Keratinocyte (primary cell): ENCODE data around the gene GNB1. TPM values are rescaled to one million over a fixed set of nuclear protein-coding genes. Genes with fewer than 3 reads are reported as not detected.

Experiments used
- DNase-seq: peaks from one replicate; pipeline ENCODE4 v3.0.0-alpha.2; 2011; ENCODE audit warnings: low read depth, missing footprints, low spot score
- FAIRE-seq: peaks from 2 replicates; lab custom pipeline; 2011; peaks lifted over from hg19 to GRCh38; lab: Jason Lieb, UNC
- H2AFZ ChIP-seq: 2 replicates; pipeline ENCODE4 v1.6.0; 2012; ENCODE audit warnings: low read length, control low read depth, inconsistent platforms; ENCODE audit not compliant: control insufficient read depth
- H3K27ac ChIP-seq: 2 replicates; pipeline ENCODE4 v1.5.1; 2011; ENCODE audit warnings: low read length; ENCODE audit not compliant: control insufficient read depth, insufficient read depth
- H3K27me3 ChIP-seq: 3 replicates; pipeline ENCODE4 v1.6.0; 2011; ENCODE audit warnings: low read length; ENCODE audit not compliant: control insufficient read depth, insufficient read depth; ENCODE audit errors: extremely low read depth
- H3K36me3 ChIP-seq, 2 experiments: 2 replicates in 1 of 2; 3 replicates in 1 of 2; pipeline ENCODE4 v1.5.1; 2011; ENCODE audit warnings: low read length in 2 of 2, mild to moderate bottlenecking in 1 of 2; ENCODE audit not compliant: control insufficient read depth in 2 of 2, insufficient read depth in 2 of 2; ENCODE audit errors: extremely low read depth in 1 of 2
- H3K4me1 ChIP-seq: 3 replicates; pipeline ENCODE4 v1.5.1; 2011; ENCODE audit warnings: low read length; ENCODE audit not compliant: control insufficient read depth, insufficient read depth; ENCODE audit errors: extremely low read depth
- H3K4me2 ChIP-seq: 3 replicates; pipeline ENCODE4 v1.6.0; 2011; ENCODE audit warnings: low read depth, low read length; ENCODE audit not compliant: control insufficient read depth, insufficient read depth; ENCODE audit errors: extremely low read depth
- H3K4me3 ChIP-seq, 3 experiments: fragments of 200-600 bp in 1 of 3; sonication (generic) in 1 of 3; 2 replicates in 2 of 3; 3 replicates in 1 of 3; pipeline ENCODE4 v1.5.1; 2011 to 2016; ENCODE audit warnings: low read length in 3 of 3, mild to moderate bottlenecking in 3 of 3, control low read depth in 2 of 3, inconsistent platforms in 1 of 3, low read depth in 1 of 3, mixed read lengths in 1 of 3, mixed run types in 1 of 3, moderate library complexity in 1 of 3; ENCODE audit not compliant: control insufficient read depth in 2 of 3, insufficient read depth in 2 of 3; ENCODE audit errors: extremely low read depth in 1 of 3
- H3K79me2 ChIP-seq: 2 replicates; pipeline ENCODE4 v1.6.0; 2012; ENCODE audit warnings: low read length; ENCODE audit not compliant: control insufficient read depth, insufficient read depth
- H3K9ac ChIP-seq: 3 replicates; pipeline ENCODE4 v1.6.0; 2011; ENCODE audit warnings: low read length; ENCODE audit not compliant: control insufficient read depth, insufficient read depth; ENCODE audit errors: extremely low read depth
- H3K9me1 ChIP-seq: 3 replicates; pipeline ENCODE4 v1.6.0; 2011; ENCODE audit warnings: low read length; ENCODE audit not compliant: control insufficient read depth, insufficient read depth; ENCODE audit errors: extremely low read depth
- H3K9me3 ChIP-seq: 2 replicates; pipeline ENCODE4 v1.5.1; 2012; ENCODE audit warnings: low read depth, low read length; ENCODE audit not compliant: control insufficient read depth
- H4K20me1 ChIP-seq: 3 replicates; pipeline ENCODE4 v1.6.0; 2011; ENCODE audit warnings: low read length; ENCODE audit not compliant: control insufficient read depth, insufficient read depth; ENCODE audit errors: extremely low read depth
- EZH2 ChIP-seq: IDR thresholded peaks from one replicate; pipeline ENCODE4 v1.6.1; 2012; ENCODE audit warnings: inconsistent platforms, mild to moderate bottlenecking, low read length, moderate library complexity
- dilution Hi-C: fragments of 300-500 bp; cut with MboI; formaldehyde crosslinking; loops from one replicate; pipeline ENCODE4 v1.7.0; 2020; ENCODE audit warnings: low sequenced_read_pairs; ENCODE audit not compliant: extremely low pct_ligation_motif_present
- polyA plus RNA-seq, 5 experiments: library from polyadenylated mRNA; depleted of rRNA in 3 of 5; stranded (reverse) in 3 of 5; stranded (forward) in 1 of 5; unstranded in 1 of 5; fragments of >200 nt; gene quantifications; 1 replicate in 1 of 5; 2 replicates in 3 of 5; 3 replicates in 1 of 5; pipeline versions ENCODE4 v1.2.1 to v1.2.3, GENCODE V29; 2011 to 2012; ENCODE audit warnings: missing spikeins in 2 of 5, low read depth in 1 of 5, low replicate concordance in 1 of 5
- TF ChIP-seq, protein P1 (sequence below), 3 experiments: IDR thresholded peaks in 1 of 3; conservative IDR thresholded peaks in 1 of 3; optimal IDR thresholded peaks in 1 of 3; 2 replicates in 2 of 3; 3 replicates in 1 of 3; pipeline versions ENCODE3 to v1.5.1; 2011; ENCODE audit warnings: low read length in 3 of 3, mild to moderate bottlenecking in 3 of 3, moderate library complexity in 2 of 3, control low read depth in 1 of 3, inconsistent platforms in 1 of 3; ENCODE audit not compliant: insufficient read depth in 2 of 3; ENCODE audit errors: extremely low read depth in 1 of 3

Gene GNB1
- polyA plus RNA-seq, 1 donor (not counting 4 experiments of a cell fraction or from before 2014, with no cell fraction given) = 364 TPM

DNA sequence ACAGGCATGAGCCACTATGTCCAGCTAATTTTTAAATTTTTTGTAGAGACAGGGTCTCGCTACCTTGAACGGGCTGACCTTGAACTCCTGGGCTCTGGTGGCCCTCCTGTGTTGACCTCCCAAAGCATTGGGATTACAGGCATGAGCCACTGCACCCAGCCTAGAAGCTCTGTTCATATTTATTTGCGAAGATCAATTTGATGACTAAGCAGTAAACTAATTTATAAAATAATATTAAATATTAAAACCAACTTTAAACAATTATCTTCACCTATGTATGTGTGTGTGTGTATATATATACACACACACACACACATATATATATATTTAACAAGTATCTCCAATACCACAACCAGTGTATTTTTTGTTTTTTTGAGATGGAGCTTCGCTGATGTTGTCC lies 117.0 kb downstream of the GNB1 start:
- no peak for DNase-seq
- peaks cover 9% of the 10 kb centered on the region for H4K20me1 ChIP-seq

DNA sequence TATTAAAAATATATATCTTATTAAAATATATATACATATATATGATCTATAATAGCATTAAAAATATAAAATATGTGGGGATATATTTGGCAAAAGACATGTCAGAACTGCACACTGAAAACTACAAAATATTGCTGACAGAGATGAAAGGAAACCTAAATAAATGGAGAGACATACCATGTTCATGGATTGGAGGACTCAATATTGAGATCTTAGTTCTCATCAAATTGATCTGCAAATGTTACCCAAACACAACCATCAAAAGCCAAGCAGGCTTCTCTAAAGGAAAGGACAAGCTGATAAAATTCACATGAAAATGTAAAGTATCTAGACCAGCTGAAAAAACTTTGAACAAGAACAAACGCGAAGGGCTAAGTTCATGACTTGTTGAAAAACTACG lies 119.8 kb downstream of the GNB1 start:
- Histone ChIP-seq H3K9ac (no peak overlapping the region), H3K27me3 (no peaks in the 10 kb centered on the region), H3K9me1 (peaks cover 4% of the 10 kb centered on the region), H3K4me1 (peaks cover 6% of the 10 kb centered on the region), H2AFZ (no peak overlapping the region), H3K27ac (no peak overlapping the region), H3K4me2 (no peak overlapping the region), H3K4me3 (no peak overlapping the region), H3K9me3 (peaks cover 2% of the 10 kb centered on the region), H4K20me1 (peaks cover 9% of the 10 kb centered on the region), H3K36me3 (peaks cover 7 to 20% of the 10 kb centered on the region in 2 experiments), H3K79me2 (peaks cover 94% of the 10 kb centered on the region)
- DNase-seq = no peak
- TF ChIP-seq EZH2 = no peak
- TF ChIP-seq, protein P1, sequence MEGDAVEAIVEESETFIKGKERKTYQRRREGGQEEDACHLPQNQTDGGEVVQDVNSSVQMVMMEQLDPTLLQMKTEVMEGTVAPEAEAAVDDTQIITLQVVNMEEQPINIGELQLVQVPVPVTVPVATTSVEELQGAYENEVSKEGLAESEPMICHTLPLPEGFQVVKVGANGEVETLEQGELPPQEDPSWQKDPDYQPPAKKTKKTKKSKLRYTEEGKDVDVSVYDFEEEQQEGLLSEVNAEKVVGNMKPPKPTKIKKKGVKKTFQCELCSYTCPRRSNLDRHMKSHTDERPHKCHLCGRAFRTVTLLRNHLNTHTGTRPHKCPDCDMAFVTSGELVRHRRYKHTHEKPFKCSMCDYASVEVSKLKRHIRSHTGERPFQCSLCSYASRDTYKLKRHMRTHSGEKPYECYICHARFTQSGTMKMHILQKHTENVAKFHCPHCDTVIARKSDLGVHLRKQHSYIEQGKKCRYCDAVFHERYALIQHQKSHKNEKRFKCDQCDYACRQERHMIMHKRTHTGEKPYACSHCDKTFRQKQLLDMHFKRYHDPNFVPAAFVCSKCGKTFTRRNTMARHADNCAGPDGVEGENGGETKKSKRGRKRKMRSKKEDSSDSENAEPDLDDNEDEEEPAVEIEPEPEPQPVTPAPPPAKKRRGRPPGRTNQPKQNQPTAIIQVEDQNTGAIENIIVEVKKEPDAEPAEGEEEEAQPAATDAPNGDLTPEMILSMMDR (optimal IDR thresholded peaks at IDR 0.05 in 1 of 3, IDR thresholded peaks at IDR 0.05 in 1 of 3, conservative IDR thresholded peaks at IDR 0.05 in 1 of 3; ENCODE audit: extremely low read depth in 1 of 3, insufficient read depth in 2 of 3, low read length in 3 of 3) = no peak
- dilution Hi-C loops = no loop called here
- FAIRE-seq = no peak

More for the DNA sequence above, 117.0 kb downstream of the GNB1 start:
- dilution Hi-C loops = no loop called here
- TF ChIP-seq, protein P1 (optimal IDR thresholded peaks at IDR 0.05 in 1 of 3, IDR thresholded peaks at IDR 0.05 in 1 of 3, conservative IDR thresholded peaks at IDR 0.05 in 1 of 3; ENCODE audit: extremely low read depth in 1 of 3, insufficient read depth in 2 of 3, low read length in 3 of 3) = no peak
- no peak for TF ChIP-seq EZH2
- Histone ChIP-seq H3K27ac (no peak overlapping the region), H3K9me1 (no peaks in the 10 kb centered on the region), H3K9ac (no peak overlapping the region), H3K36me3 (peaks cover under 1 to 13% of the 10 kb centered on the region in 2 experiments), H3K4me2 (no peak overlapping the region), H3K4me3 (no peak overlapping the region), H3K9me3 (peaks cover 2% of the 10 kb centered on the region), H3K79me2 (peaks cover 86% of the 10 kb centered on the region), H3K27me3 (no peaks in the 10 kb centered on the region), H2AFZ (no peak overlapping the region), H3K4me1 (peaks cover 14% of the 10 kb centered on the region)
- FAIRE-seq = no peak
